Heart left ventricle (tissue), 13 donors: ENCODE results near the gene ZG16B.

Source experiments
- CTCF ChIP-seq, 12 donors: fragments of 200-600 bp; sonication (generic) in 4 of 12; IDR thresholded peaks; one replicate each; pipeline versions ENCODE4 v1.5.0 to v1.8.0; 2018 to 2022; ENCODE audit warnings: antibody characterized with exemption in 12 of 12, mild to moderate bottlenecking in 5 of 12
- POLR2A ChIP-seq, 2 donors: fragments of 450-650 bp; IDR thresholded peaks; one replicate each; pipeline ENCODE4 v1.6.1; 2017; ENCODE audit warnings: antibody characterized with exemption in 2 of 2, mild to moderate bottlenecking in 2 of 2, moderate library complexity in 2 of 2
- donor health status: ischemic (EF 13 %, LVEDD 7.1; RV severe dilation, severe dysfunction).
- donor health status: DM: no; HTN: yes; CAD: no.
- donor health status: DM: no; HTN: no; CAD: no.
- donor health status: ischemic (EF 25% LVEDD 6.9; RV normal size, moderate dysfunction).
- donor health status: ischemic (EF 25% LVEDD 5.7; RV mildly dilated, moderate dysfunction).
- donor health status: ischemic (EF 35%, LVEDD 5.7; RV mildly dilated, moderate dysfunction).
- donor health status: nonischemic (EF 11% LVEDD 7.7; RV severe dilation, severe dysfunction).
- donor health status: DM: yes; HTN: yes; CAD: no.
- donor health status: PGD.
- donor health status: ischemic (EF 29% LVEDD 5.4; RV normal size, mild dysfunction).
- donor health status: nonischemic (EF 23%, LVEDD 6.1; RV moderate dilation, normal function).

DNA sequence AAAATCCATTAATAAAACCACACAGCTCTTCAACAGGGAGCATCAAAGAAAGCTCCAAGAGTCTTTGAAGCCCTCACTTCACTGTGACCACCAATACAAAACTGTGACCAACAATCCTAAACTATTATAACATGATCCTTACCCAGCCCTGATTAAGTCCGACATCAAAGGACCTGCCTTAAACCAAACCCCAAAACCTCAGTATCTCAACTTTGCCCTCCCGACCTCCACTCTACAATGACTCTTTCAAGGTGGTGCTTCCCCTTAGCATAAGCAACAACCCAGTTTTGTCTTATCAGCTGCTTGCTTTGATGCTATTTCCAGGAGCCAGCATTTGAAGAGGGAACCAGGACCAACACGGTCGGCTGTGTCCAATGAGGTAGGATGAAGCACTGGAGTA, 36.3 kb downstream of the ZG16B start:
- TF ChIP-seq POLR2A (IDR thresholded peaks at IDR 0.05) = no peak
- no peak for TF ChIP-seq CTCF (IDR thresholded peaks at IDR 0.05)
